G401.6 (cell line): ENCODE results near the gene OR10J5.
"Not testable (repeated sequence)": the region's sequence is repeated elsewhere in the genome, so short reads cannot be mapped to it uniquely, and the experiment has no call there.

ENCODE experiments used
- FAIRE-seq: peaks from 2 replicates; lab custom pipeline; 2012; peaks lifted over from hg19 to GRCh38; lab: Jason Lieb, UNC

The OR10J5 gene

GRCh38 chr1:159535907-159536306 is at the start of gene OR10J5:
Gene OR10J5, minus strand, starts transcription at chr1:159536007. Its CDS starts 0 bp downstream, at chr1:159536007.
- FAIRE-seq = no peak

- no peak for FAIRE-seq
These were observed 48.7 kb upstream of the OR10J5 start for GRCh38 chr1:159584536-159584935.

GRCh38 chr1:159581422-159581821 is 45.6 kb upstream of the OR10J5 start:
- no peak for FAIRE-seq

- FAIRE-seq = no peak
These were observed 44.5 kb upstream of the OR10J5 start for GRCh38 chr1:159580340-159580739.

GRCh38 chr1:159577446-159577845 is 41.6 kb upstream of the OR10J5 start:
- no peak for FAIRE-seq

GRCh38 chr1:159562680-159563079 is 26.9 kb upstream of the OR10J5 start:
- no peak for FAIRE-seq

GRCh38 chr1:159561497-159561896 is 25.7 kb upstream of the OR10J5 start:
- no peak for FAIRE-seq

- no peak for FAIRE-seq
These were observed 24.8 kb upstream of the OR10J5 start for GRCh38 chr1:159560599-159560998.

- FAIRE-seq = no peak
These were observed 21.1 kb upstream of the OR10J5 start for GRCh38 chr1:159556931-159557369.

GRCh38 chr1:159554696-159555095 is 18.9 kb upstream of the OR10J5 start:
- no peak for FAIRE-seq

- no peak for FAIRE-seq
These were observed 18.5 kb upstream of the OR10J5 start for GRCh38 chr1:159554261-159554660.

GRCh38 chr1:159548126-159548525 is 12.3 kb upstream of the OR10J5 start:
- FAIRE-seq = no peak

GRCh38 chr1:159532922-159533321 is 2.9 kb downstream of the OR10J5 start:
- FAIRE-seq = no peak

- FAIRE-seq = not testable (repeated sequence)
These were observed 11.0 kb downstream of the OR10J5 start for GRCh38 chr1:159524792-159525191.

GRCh38 chr1:159510229-159510541 is 25.6 kb downstream of the OR10J5 start:
- FAIRE-seq = no peak

- no peak for FAIRE-seq
These were observed 26.2 kb downstream of the OR10J5 start for GRCh38 chr1:159509440-159510228.

- no peak for FAIRE-seq
These were observed 26.9 kb downstream of the OR10J5 start for GRCh38 chr1:159508951-159509350.

- no peak for FAIRE-seq
These were observed 30.1 kb downstream of the OR10J5 start for GRCh38 chr1:159505676-159506075.

- no peak for FAIRE-seq
These were observed 34.7 kb downstream of the OR10J5 start for GRCh38 chr1:159501082-159501481.

GRCh38 chr1:159494513-159495210 is 41.1 kb downstream of the OR10J5 start:
- FAIRE-seq = not testable (repeated sequence)

- FAIRE-seq = no peak
These were observed 42.5 kb downstream of the OR10J5 start for GRCh38 chr1:159493354-159493753.

GRCh38 chr1:159492575-159493323 is 43.1 kb downstream of the OR10J5 start:
- FAIRE-seq = no peak
